Measurements from ENCODE around the gene REXO5.
A peak's percentile ranks its signal among the peaks of the same experiment; 100 is the strongest.
"Not testable (repeated sequence)": the region's sequence is repeated elsewhere in the genome, so short reads cannot be mapped to it uniquely, and the experiment has no call there.

REXO5 gene

GRCh38 chr16:20860361-20860760, 54.0 kb downstream of the REXO5 start:
- Histone ChIP-seq H2BK15ac (replicated peaks; ENCODE audit: low read depth) (no peak overlapping the region), H3K9ac (ENCODE audit: low read length) (no peak overlapping the region), H2AK5ac (ENCODE audit: low read length) (no peak overlapping the region), H3K27ac (ENCODE audit: low read depth, low read length) (no peak overlapping the region), H3K4me3 (ENCODE audit: low read length) (no peak overlapping the region), H3K18ac (ENCODE audit: low read length) (no peak overlapping the region), H4K8ac (ENCODE audit: low read depth, low read length) (no peak overlapping the region), H2BK5ac (ENCODE audit: low read length) (no peak overlapping the region), H3K56ac (ENCODE audit: low read length) (no peak overlapping the region), H3K4me2 (ENCODE audit: low read length) (no peak overlapping the region), H4K5ac (ENCODE audit: low read length) (no peak overlapping the region), H3K27me3 (ENCODE audit: insufficient read depth, low read length, poor library complexity) (no peaks in the 10 kb centered on the region), H3K36me3 (ENCODE audit: control insufficient read depth, insufficient read depth, low read length) (peaks cover 1% of the 10 kb centered on the region), H3K79me1 (ENCODE audit: low read length) (peaks cover 11% of the 10 kb centered on the region), H3K23ac (ENCODE audit: low read length) (no peak overlapping the region), H2BK120ac (ENCODE audit: low read depth, low read length) (no peak overlapping the region), H3K4ac (ENCODE audit: low read depth, low read length) (no peak overlapping the region), H3K79me2 (ENCODE audit: control insufficient read depth, insufficient read depth, low read length) (peaks cover 10% of the 10 kb centered on the region), H3K4me1 (ENCODE audit: control insufficient read depth, low read depth, low read length) (no peaks in the 10 kb centered on the region)
- DNase-seq, result no peak
- WGBS (ENCODE audit: extremely low coverage, insufficient coverage, low lambda C conversion rate), result no CpG with 5 or more reads among the region's 4 CpGs

DNA sequence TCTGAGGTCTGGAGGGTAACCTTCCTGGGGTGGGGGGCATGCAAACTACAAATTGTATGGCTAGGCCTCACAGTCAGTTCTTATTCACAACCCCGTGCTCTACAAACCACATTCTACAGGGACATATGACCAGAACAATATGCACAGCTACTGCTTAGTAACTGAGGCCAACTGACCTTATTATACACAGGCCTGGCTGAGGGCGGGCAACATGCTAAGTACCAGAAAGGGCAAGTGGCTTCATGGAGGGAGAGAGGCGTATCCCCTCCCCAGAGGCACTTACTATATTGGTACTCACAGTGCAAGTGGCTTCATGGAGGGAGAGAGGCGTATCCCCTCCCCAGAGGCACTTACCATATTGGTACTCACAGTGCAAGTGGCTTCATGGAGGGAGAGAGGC, 54.7 kb downstream of the REXO5 start:
- not testable (repeated sequence) for H2BK15ac ChIP-seq (replicated peaks; ENCODE audit: low read depth); H3K18ac ChIP-seq (ENCODE audit: low read length); H3K9ac ChIP-seq (ENCODE audit: low read length); H3K4me3 ChIP-seq (ENCODE audit: low read length); H3K4ac ChIP-seq (ENCODE audit: low read depth, low read length); H4K8ac ChIP-seq (ENCODE audit: low read depth, low read length); H3K36me3 ChIP-seq (ENCODE audit: control insufficient read depth, insufficient read depth, low read length); H3K56ac ChIP-seq (ENCODE audit: low read length); DNase-seq; H4K5ac ChIP-seq (ENCODE audit: low read length); H3K27ac ChIP-seq (ENCODE audit: low read depth, low read length); H2BK5ac ChIP-seq (ENCODE audit: low read length); H2AK5ac ChIP-seq (ENCODE audit: low read length); H3K23ac ChIP-seq (ENCODE audit: low read length); H3K4me2 ChIP-seq (ENCODE audit: low read length); H3K4me1 ChIP-seq (ENCODE audit: control insufficient read depth, low read depth, low read length); H2BK120ac ChIP-seq (ENCODE audit: low read depth, low read length); H3K27me3 ChIP-seq (ENCODE audit: insufficient read depth, low read length, poor library complexity)
- H3K79me1 ChIP-seq (ENCODE audit: low read length), result peaks cover 11% of the 10 kb centered on the region
- no CpG with 5 or more reads among the region's 4 CpGs for WGBS (ENCODE audit: extremely low coverage, insufficient coverage, low lambda C conversion rate)
- H3K79me2 ChIP-seq (ENCODE audit: control insufficient read depth, insufficient read depth, low read length), result peaks cover 13% of the 10 kb centered on the region

DNA sequence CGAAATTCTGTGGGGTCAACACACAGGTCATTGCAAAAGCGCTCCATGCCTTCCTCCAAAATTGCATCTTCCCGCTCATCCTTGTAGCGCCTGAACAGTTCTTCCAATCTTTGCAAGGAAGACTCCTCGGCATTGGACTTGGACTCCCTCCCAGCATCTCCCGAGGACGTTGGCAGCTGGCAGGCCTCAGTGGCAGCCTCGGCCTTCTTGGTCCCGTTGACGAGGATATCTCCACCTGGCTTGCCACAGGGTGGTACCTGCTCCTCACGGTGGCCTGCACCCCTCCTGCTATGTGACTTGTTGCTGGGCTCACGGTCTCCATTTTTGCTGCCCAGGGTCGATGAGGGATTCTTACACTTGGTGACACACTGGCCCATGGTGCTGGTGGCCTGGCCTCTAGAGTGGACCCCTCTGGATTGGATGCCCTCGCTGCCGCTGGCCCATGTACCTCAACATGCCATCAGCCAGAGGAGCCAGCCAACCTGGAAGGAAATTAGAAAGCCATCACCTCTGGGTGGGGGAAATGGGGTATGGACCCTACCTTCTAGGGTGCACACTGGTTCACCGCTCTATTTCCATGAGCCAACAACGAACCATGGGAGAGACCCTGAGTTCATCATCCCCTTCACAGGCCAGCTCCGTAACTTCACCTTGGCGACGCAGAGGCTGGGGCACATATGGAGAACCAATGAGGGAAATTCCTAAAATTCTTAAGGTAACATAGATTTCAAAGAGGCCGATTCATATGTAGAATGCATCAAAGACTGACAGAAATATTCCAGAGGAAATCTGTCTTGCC, 56.0 kb downstream of the REXO5 start:
- Histone ChIP-seq H4K8ac (ENCODE audit: low read depth, low read length) (no peak overlapping the region), H2BK5ac (ENCODE audit: low read length) (no peak overlapping the region), H3K4me3 (ENCODE audit: low read length) (no peak overlapping the region), H3K79me1 (ENCODE audit: low read length) (peaks cover 18% of the 10 kb centered on the region), H3K56ac (ENCODE audit: low read length) (no peak overlapping the region), H3K79me2 (ENCODE audit: control insufficient read depth, insufficient read depth, low read length) (peaks cover 22% of the 10 kb centered on the region), H3K23ac (ENCODE audit: low read length) (no peak overlapping the region), H3K4me1 (ENCODE audit: control insufficient read depth, low read depth, low read length) (peaks cover 9% of the 10 kb centered on the region), H3K9ac (ENCODE audit: low read length) (no peak overlapping the region), H2BK15ac (replicated peaks; ENCODE audit: low read depth) (no peak overlapping the region), H3K4me2 (ENCODE audit: low read length) (no peak overlapping the region), H3K27ac (ENCODE audit: low read depth, low read length) (no peak overlapping the region), H3K36me3 (ENCODE audit: control insufficient read depth, insufficient read depth, low read length) (peaks cover 1% of the 10 kb centered on the region), H2BK120ac (ENCODE audit: low read depth, low read length) (no peak overlapping the region), H4K5ac (ENCODE audit: low read length) (no peak overlapping the region), H2AK5ac (ENCODE audit: low read length) (no peak overlapping the region), H3K27me3 (ENCODE audit: insufficient read depth, low read length, poor library complexity) (no peaks in the 10 kb centered on the region), H3K4ac (ENCODE audit: low read depth, low read length) (no peak overlapping the region), H3K18ac (ENCODE audit: low read length) (no peak overlapping the region)
- no peak for DNase-seq
- no CpG with 5 or more reads among the region's 21 CpGs for WGBS (ENCODE audit: extremely low coverage, insufficient coverage, low lambda C conversion rate)

DNA sequence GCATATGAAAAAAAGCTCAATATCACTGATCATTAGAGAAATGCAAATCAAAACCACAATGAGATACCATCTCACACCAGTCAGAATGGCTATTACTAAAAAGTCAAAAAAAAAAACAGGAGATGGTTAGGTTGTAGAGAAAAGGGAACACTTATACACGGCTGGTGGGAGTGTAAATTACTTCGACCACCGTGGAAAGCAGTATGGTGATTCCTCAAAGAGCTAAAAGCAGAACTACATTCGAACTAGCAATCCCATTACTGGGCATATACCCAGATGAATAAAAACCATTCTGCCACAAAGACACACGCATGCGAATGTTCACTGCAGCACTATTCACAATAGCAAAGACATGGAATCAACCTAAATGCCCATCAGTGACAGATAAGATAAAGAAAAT, 58.0 kb downstream of the REXO5 start:
- not testable (repeated sequence) for H3K27ac ChIP-seq (ENCODE audit: low read depth, low read length); H2AK5ac ChIP-seq (ENCODE audit: low read length); DNase-seq; H2BK120ac ChIP-seq (ENCODE audit: low read depth, low read length); H3K36me3 ChIP-seq (ENCODE audit: control insufficient read depth, insufficient read depth, low read length); H2BK5ac ChIP-seq (ENCODE audit: low read length); H3K4me2 ChIP-seq (ENCODE audit: low read length); H3K27me3 ChIP-seq (ENCODE audit: insufficient read depth, low read length, poor library complexity); H4K8ac ChIP-seq (ENCODE audit: low read depth, low read length); H3K4ac ChIP-seq (ENCODE audit: low read depth, low read length); H3K18ac ChIP-seq (ENCODE audit: low read length); H3K9ac ChIP-seq (ENCODE audit: low read length); H3K23ac ChIP-seq (ENCODE audit: low read length); H3K56ac ChIP-seq (ENCODE audit: low read length); H3K4me3 ChIP-seq (ENCODE audit: low read length); H2BK15ac ChIP-seq (replicated peaks; ENCODE audit: low read depth); H4K5ac ChIP-seq (ENCODE audit: low read length)
- Histone ChIP-seq H3K4me1 (ENCODE audit: control insufficient read depth, low read depth, low read length) (peaks cover 13% of the 10 kb centered on the region), H3K79me2 (ENCODE audit: control insufficient read depth, insufficient read depth, low read length) (peaks cover 28% of the 10 kb centered on the region), H3K79me1 (ENCODE audit: low read length) (peaks cover 28% of the 10 kb centered on the region)
- WGBS (ENCODE audit: extremely low coverage, insufficient coverage, low lambda C conversion rate), result no CpG with 5 or more reads among the region's 6 CpGs

- H3K18ac ChIP-seq (ENCODE audit: low read length), result no peak overlapping the region
- H3K4me1 ChIP-seq (ENCODE audit: control insufficient read depth, low read depth, low read length), result peaks cover 16% of the 10 kb centered on the region
- H3K4me3 ChIP-seq (ENCODE audit: low read length), result no peak overlapping the region
- H3K4ac ChIP-seq (ENCODE audit: low read depth, low read length), result peak overlapping the region; percentile 47
- H3K27ac ChIP-seq (ENCODE audit: low read depth, low read length), result no peak overlapping the region
- peaks cover 28% of the 10 kb centered on the region for H3K79me2 ChIP-seq (ENCODE audit: control insufficient read depth, insufficient read depth, low read length)
- no peaks in the 10 kb centered on the region for H3K27me3 ChIP-seq (ENCODE audit: insufficient read depth, low read length, poor library complexity)
- H3K36me3 ChIP-seq (ENCODE audit: control insufficient read depth, insufficient read depth, low read length), result peaks cover 1% of the 10 kb centered on the region
- H2AK5ac ChIP-seq (ENCODE audit: low read length), result no peak overlapping the region
- H3K4me2 ChIP-seq (ENCODE audit: low read length), result no peak overlapping the region
- no peak overlapping the region for H3K23ac ChIP-seq (ENCODE audit: low read length)
- no peak overlapping the region for H2BK5ac ChIP-seq (ENCODE audit: low read length)
- H4K8ac ChIP-seq (ENCODE audit: low read depth, low read length), result no peak overlapping the region
- H2BK15ac ChIP-seq (replicated peaks; ENCODE audit: low read depth), result no peak overlapping the region
- no peak overlapping the region for H3K56ac ChIP-seq (ENCODE audit: low read length)
- no peak overlapping the region for H4K5ac ChIP-seq (ENCODE audit: low read length)
- no peak for DNase-seq
- no peak overlapping the region for H2BK120ac ChIP-seq (ENCODE audit: low read depth, low read length)
- no peak overlapping the region for H3K9ac ChIP-seq (ENCODE audit: low read length)
- WGBS (ENCODE audit: extremely low coverage, insufficient coverage, low lambda C conversion rate), result no CpG with 5 or more reads among the region's 6 CpGs
- peaks cover 35% of the 10 kb centered on the region for H3K79me1 ChIP-seq (ENCODE audit: low read length)
Observed at GRCh38 chr16:20865420-20866131, 59.2 kb downstream of the REXO5 start.
